CD14-positive monocyte (primary cell): ENCODE measurements around the gene TRAPPC3. TPM values are rescaled to one million over a fixed set of nuclear protein-coding genes. Genes with fewer than 3 reads are reported as not detected.

ENCODE experiments used
- DNase-seq, 3 donors: peaks; one replicate each; pipeline ENCODE4 v3.0.0-alpha.2; 2011 to 2022
- H2AFZ ChIP-seq: 2 replicates; pipeline ENCODE4 v1.6.0; 2012; ENCODE audit warnings: mild to moderate bottlenecking, low read depth, low read length, inconsistent platforms; ENCODE audit not compliant: insufficient read depth, poor library complexity, severe bottlenecking
- H3K27ac ChIP-seq, 2 donors: 1 replicate in 1 of 2; 2 replicates in 1 of 2; pipeline ENCODE4 v1.5.1; 2012 to 2013; ENCODE audit warnings: low read length in 2 of 2, control low read depth in 1 of 2, inconsistent platforms in 1 of 2, low read depth in 1 of 2, mild to moderate bottlenecking in 1 of 2
- H3K27me3 ChIP-seq, 2 donors: one replicate each; pipeline versions ENCODE4 v1.6.0 to v1.6.1; 2011 to 2013; ENCODE audit warnings: low read length in 2 of 2; ENCODE audit not compliant: control insufficient read depth in 2 of 2, insufficient read depth in 2 of 2
- H3K36me3 ChIP-seq, 2 donors: replicated peaks in 1 of 2; 1 replicate in 1 of 2; 2 replicates in 1 of 2; pipeline versions ENCODE4 v1.5.1 to v1.6.1; 2012 to 2013; ENCODE audit warnings: low read length in 2 of 2, control low read depth in 1 of 2, inconsistent platforms in 1 of 2, mild to moderate bottlenecking in 1 of 2; ENCODE audit not compliant: insufficient read depth in 2 of 2, control insufficient read depth in 1 of 2
- H3K4me1 ChIP-seq, 2 donors: 1 replicate in 1 of 2; 2 replicates in 1 of 2; pipeline versions ENCODE4 v1.5.1 to v1.6.1; 2012 to 2013; ENCODE audit warnings: low read length in 2 of 2, control low read depth in 1 of 2, inconsistent platforms in 1 of 2, mild to moderate bottlenecking in 1 of 2, moderate library complexity in 1 of 2; ENCODE audit not compliant: insufficient read depth in 2 of 2, control insufficient read depth in 1 of 2
- H3K4me2 ChIP-seq: replicated peaks from 2 replicates; pipeline ENCODE3; 2012; ENCODE audit warnings: low read length, moderate library complexity, mild to moderate bottlenecking; ENCODE audit not compliant: poor library complexity, severe bottlenecking; ENCODE audit errors: extremely low read depth
- H3K4me3 ChIP-seq, 3 experiments: fragments of 200-600 bp in 1 of 3; sonication (generic) in 1 of 3; replicated peaks in 1 of 3; 1 replicate in 2 of 3; 2 replicates in 1 of 3; pipeline ENCODE4 v1.5.1; 2011 to 2013; ENCODE audit warnings: low read length in 3 of 3, mild to moderate bottlenecking in 3 of 3, control low read depth in 2 of 3, low read depth in 2 of 3, inconsistent platforms in 1 of 3, moderate library complexity in 1 of 3
- H3K79me2 ChIP-seq: 2 replicates; pipeline ENCODE4 v1.6.0; 2012; ENCODE audit warnings: mild to moderate bottlenecking, control low read depth, inconsistent platforms, low read length, moderate library complexity; ENCODE audit not compliant: insufficient read depth
- H3K9ac ChIP-seq: 2 replicates; pipeline ENCODE4 v1.6.0; 2017; ENCODE audit warnings: low read length, mild to moderate bottlenecking; ENCODE audit not compliant: insufficient read depth, poor library complexity, severe bottlenecking
- H3K9me3 ChIP-seq, 2 donors: replicated peaks in 1 of 2; 1 replicate in 1 of 2; 2 replicates in 1 of 2; pipeline versions ENCODE4 v1.5.1 to v1.6.1; 2012 to 2013; ENCODE audit warnings: low read length in 2 of 2, control low read depth in 1 of 2; ENCODE audit not compliant: control insufficient read depth in 1 of 2, insufficient read depth in 1 of 2
- H4K20me1 ChIP-seq: 2 replicates; pipeline ENCODE4 v1.6.0; 2012; ENCODE audit warnings: mild to moderate bottlenecking, low read length, control low read depth, moderate library complexity; ENCODE audit not compliant: insufficient read depth
- H3K27ac Mint-ChIP-seq, 7 donors: one replicate each; pipeline ENCODE4 v1.8.0; 2020; ENCODE audit warnings: mild to moderate bottlenecking in 7 of 7, mixed read lengths in 7 of 7, moderate library complexity in 6 of 7, inconsistent platforms in 2 of 7
- H3K27me3 Mint-ChIP-seq, 3 donors: one replicate each; pipeline ENCODE4 v1.8.0; 2021 to 2022; ENCODE audit warnings: low read depth in 3 of 3, mild to moderate bottlenecking in 3 of 3, mixed read lengths in 3 of 3, moderate library complexity in 3 of 3, inconsistent platforms in 1 of 3
- H3K36me3 Mint-ChIP-seq, 2 donors: one replicate each; pipeline ENCODE4 v1.8.0; 2020; ENCODE audit warnings: mixed read lengths in 2 of 2, inconsistent platforms in 1 of 2, mild to moderate bottlenecking in 1 of 2
- H3K4me1 Mint-ChIP-seq: one replicate; pipeline ENCODE4 v1.8.0; 2020; ENCODE audit warnings: mild to moderate bottlenecking, mixed read lengths
- H3K4me3 Mint-ChIP-seq, 2 donors: one replicate each; pipeline ENCODE4 v1.8.0; 2020; ENCODE audit warnings: mild to moderate bottlenecking in 2 of 2, mixed read lengths in 2 of 2, moderate library complexity in 1 of 2
- H3K9me3 Mint-ChIP-seq, 7 donors: one replicate each; pipeline ENCODE4 v1.8.0; 2020 to 2022; ENCODE audit warnings: mixed read lengths in 7 of 7, mild to moderate bottlenecking in 6 of 7, moderate library complexity in 6 of 7, inconsistent platforms in 2 of 7
- WGBS: methylation state at CpG from one replicate; pipeline ENCODE4 v1.1.5; 2013; ENCODE audit warnings: missing lambda C conversion rate; ENCODE audit not compliant: insufficient coverage; 5-methylcytosine and 5-hydroxymethylcytosine counted together
- intact Hi-C, 2 donors: fragments of 100-400 bp; cut with micrococcal nuclease; formaldehyde crosslinking; loops; one replicate each; pipeline versions ENCODE4 v1.15.0 to v1.15.1; 2023
- polyA plus RNA-seq, 3 donors: library from polyadenylated mRNA; depleted of rRNA in 1 of 3; unstranded in 2 of 3; stranded (reverse) in 1 of 3; fragments of 300-500 nt in 2 of 3; fragments of >200 nt in 1 of 3; fragmentation: Illumina TruSeq in 2 of 3; gene quantifications; 1 replicate in 2 of 3; 2 replicates in 1 of 3; pipeline ENCODE4 v1.2.3, GENCODE V29; 2012 to 2021
- TF ChIP-seq, protein P1 (sequence below): fragments of 200-600 bp; IDR thresholded peaks from one replicate; pipeline ENCODE4 v1.8.0; 2022; ENCODE audit warnings: antibody characterized with exemption, mild to moderate bottlenecking

TRAPPC3 gene
- polyA plus RNA-seq, 3 donors: 61.1 to 136 (median 125) TPM

DNA sequence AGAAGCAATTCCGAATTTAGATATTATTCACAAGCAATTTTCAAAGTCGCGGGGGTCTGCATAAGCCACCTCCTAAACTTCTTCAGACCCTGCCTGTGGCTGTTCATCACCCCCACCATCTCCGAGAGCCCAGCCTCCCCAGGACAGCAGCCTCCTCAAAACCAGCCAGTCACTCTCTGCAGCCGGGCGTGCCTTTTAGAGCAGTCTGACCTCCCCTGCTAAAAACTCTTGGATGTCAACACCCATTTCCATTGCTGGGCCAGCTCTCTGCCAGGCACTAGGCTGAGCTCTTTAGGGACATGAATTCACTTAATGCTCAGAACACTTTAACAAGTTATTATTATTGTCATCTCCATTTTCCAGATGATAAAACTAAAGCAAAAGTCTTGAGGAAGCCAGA, 48.9 kb downstream of the TRAPPC3 start:
- WGBS: 80% methylated on average over 6 of the region's 6 CpGs
- intact Hi-C loops: loop anchor here (1.0 to 2.0 kb wide), 4 partner anchors 34 to 186 kb away; no protein-coding TSS in a partner anchor
- H3K4me1 ChIP-seq: peaks cover 16 to 21% of the 10 kb centered on the region in 2 donors

DNA sequence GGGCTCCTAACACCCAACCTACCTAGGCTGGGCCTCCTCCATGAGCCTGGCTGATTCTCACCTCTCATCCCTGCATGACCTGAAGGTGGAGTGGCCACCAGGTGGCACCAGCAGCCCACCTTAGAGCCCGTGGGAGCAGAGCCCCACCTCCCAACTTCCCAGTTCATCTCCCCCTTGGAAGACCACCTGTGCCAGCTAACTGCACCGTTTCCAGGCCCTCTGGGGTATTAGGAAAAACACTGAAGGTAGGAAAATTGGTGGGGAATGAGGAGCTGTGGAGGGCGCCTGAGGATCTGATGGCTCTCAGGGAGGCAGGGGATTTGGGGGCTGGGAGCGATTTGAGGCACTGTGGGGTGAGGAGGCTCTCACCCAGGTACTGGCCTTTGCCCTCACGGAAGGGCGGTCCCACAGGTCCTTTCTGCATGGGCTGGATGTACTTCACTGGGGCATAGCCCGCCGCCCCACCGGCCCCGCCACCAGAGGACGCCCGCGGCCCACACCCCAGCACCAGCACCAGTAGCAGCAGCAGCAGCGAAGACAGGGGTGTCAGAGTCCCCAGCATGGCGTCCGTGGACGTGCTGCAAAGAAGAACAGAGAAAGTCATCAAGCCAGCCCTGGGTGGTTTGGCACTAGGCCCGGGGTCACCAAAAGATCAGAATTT, 49.5 kb downstream of the TRAPPC3 start:
- peak overlapping the region; percentile 38 for H3K4me2 ChIP-seq
- peaks cover 6 to 20% of the 10 kb centered on the region in 2 donors for H3K36me3 ChIP-seq
- 39% methylated on average over 15 of the region's 18 CpGs for WGBS
- H3K9ac ChIP-seq: no peak overlapping the region
- H3K4me3 Mint-ChIP-seq: peak overlapping the region; percentile 38 to 74
- peaks cover 22 to 26% of the 10 kb centered on the region in 2 donors for H3K4me1 ChIP-seq
- H3K4me3 ChIP-seq: peak overlapping the region in 1 of 3 experiments; percentile 24
- peaks cover 7 to 20% of the 10 kb centered on the region in 2 donors for H3K36me3 Mint-ChIP-seq
- H3K27me3 ChIP-seq: no peaks in the 10 kb centered on the region
- TF ChIP-seq, protein P1, sequence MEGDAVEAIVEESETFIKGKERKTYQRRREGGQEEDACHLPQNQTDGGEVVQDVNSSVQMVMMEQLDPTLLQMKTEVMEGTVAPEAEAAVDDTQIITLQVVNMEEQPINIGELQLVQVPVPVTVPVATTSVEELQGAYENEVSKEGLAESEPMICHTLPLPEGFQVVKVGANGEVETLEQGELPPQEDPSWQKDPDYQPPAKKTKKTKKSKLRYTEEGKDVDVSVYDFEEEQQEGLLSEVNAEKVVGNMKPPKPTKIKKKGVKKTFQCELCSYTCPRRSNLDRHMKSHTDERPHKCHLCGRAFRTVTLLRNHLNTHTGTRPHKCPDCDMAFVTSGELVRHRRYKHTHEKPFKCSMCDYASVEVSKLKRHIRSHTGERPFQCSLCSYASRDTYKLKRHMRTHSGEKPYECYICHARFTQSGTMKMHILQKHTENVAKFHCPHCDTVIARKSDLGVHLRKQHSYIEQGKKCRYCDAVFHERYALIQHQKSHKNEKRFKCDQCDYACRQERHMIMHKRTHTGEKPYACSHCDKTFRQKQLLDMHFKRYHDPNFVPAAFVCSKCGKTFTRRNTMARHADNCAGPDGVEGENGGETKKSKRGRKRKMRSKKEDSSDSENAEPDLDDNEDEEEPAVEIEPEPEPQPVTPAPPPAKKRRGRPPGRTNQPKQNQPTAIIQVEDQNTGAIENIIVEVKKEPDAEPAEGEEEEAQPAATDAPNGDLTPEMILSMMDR: peak; percentile 90
- peak overlapping the region in 1 of 2 donors; percentile 26 for H3K27ac ChIP-seq
- peak overlapping the region in 2 of 7 donors; percentile 5 to 68 for H3K27ac Mint-ChIP-seq
- no peaks in the 10 kb centered on the region for H4K20me1 ChIP-seq
- peak; percentile 55 to 68 (median 66) for DNase-seq
- peaks cover 0 to 4% (median 0%) of the 10 kb centered on the region in 7 donors for H3K9me3 Mint-ChIP-seq
- H2AFZ ChIP-seq: peak overlapping the region; percentile 52
- no peaks in the 10 kb centered on the region for H3K79me2 ChIP-seq
- intact Hi-C loops: loop anchor here (1.0 to 5.0 kb wide), 6 partner anchors 34 to 187 kb away; no protein-coding TSS in a partner anchor
- peaks cover 0 to 8% (median 1%) of the 10 kb centered on the region in 3 donors for H3K27me3 Mint-ChIP-seq
- H3K4me1 Mint-ChIP-seq: peaks cover 30% of the 10 kb centered on the region
- H3K9me3 ChIP-seq: no peaks in the 10 kb centered on the region

More for the DNA sequence above, 48.9 kb downstream of the TRAPPC3 start:
- no peak overlapping the region for H3K9ac ChIP-seq
- Mint-ChIP-seq H3K4me1 (peaks cover 24% of the 10 kb centered on the region), H3K27me3 (peaks cover 1 to 8% (median 2%) of the 10 kb centered on the region in 3 donors), H3K9me3 (peaks cover 0 to 4% (median 0%) of the 10 kb centered on the region in 7 donors), H3K27ac (peak overlapping the region in 1 of 7 donors; percentile 5), H3K4me3 (peak overlapping the region in 1 of 2 donors; percentile 38), H3K36me3 (peaks cover 7 to 21% of the 10 kb centered on the region in 2 donors)
- peak overlapping the region; percentile 52 for H2AFZ ChIP-seq
- no peak for DNase-seq
- H3K4me2 ChIP-seq: peak overlapping the region; percentile 38
- no peak overlapping the region for H3K27ac ChIP-seq
- H4K20me1 ChIP-seq: no peaks in the 10 kb centered on the region
- H3K27me3 ChIP-seq: no peaks in the 10 kb centered on the region
- no peaks in the 10 kb centered on the region for H3K9me3 ChIP-seq
- no peak overlapping the region for H3K4me3 ChIP-seq
- H3K79me2 ChIP-seq: no peaks in the 10 kb centered on the region
- H3K36me3 ChIP-seq: peaks cover 4 to 17% of the 10 kb centered on the region in 2 donors
- TF ChIP-seq, protein P1: no peak
